Endothelial cell of umbilical vein (primary cell): Measurements from ENCODE around the gene TMEM95. TPM values are rescaled to one million over a fixed set of nuclear protein-coding genes. Genes with fewer than 3 reads are reported as not detected.
A peak's percentile ranks its signal among the peaks of the same experiment; 100 is the strongest.

Experiments used
- BruUV-seq: library from RNA; stranded (reverse); fragments of 400-500 nt; replicated peaks from 2 replicates; lab custom pipeline; 2021; lab: Mats Ljungman, UMichigan
- CTCF ChIA-PET: fragments of 300-600, 350-600 bp; sonication (Branson Sonifier 250); formaldehyde crosslinking; loops from one replicate; lab custom pipeline; 2021; ENCODE audit warnings: antibody characterized with exemption, inconsistent platforms; lab: Charles Lee
- POLR2A ChIA-PET: fragments of 300-600, 350-600 bp; sonication (Branson Sonifier 250); formaldehyde crosslinking; loops from one replicate; lab custom pipeline; 2021; ENCODE audit warnings: antibody characterized with exemption, inconsistent platforms; lab: Charles Lee
- DNase-seq: peaks from one replicate; pipeline ENCODE4 v3.0.0-alpha.2; 2011; ENCODE audit warnings: low read depth, low spot score
- FAIRE-seq: peaks from 2 replicates; lab custom pipeline; 2011; peaks lifted over from hg19 to GRCh38; lab: Jason Lieb, UNC
- H2AFZ ChIP-seq: 2 replicates; pipeline ENCODE4 v1.6.0; 2012; ENCODE audit warnings: low read depth, low read length, control low read depth, inconsistent platforms
- H3K27ac ChIP-seq: 2 replicates; pipeline ENCODE4 v1.5.1; 2011; ENCODE audit warnings: low read depth, mild to moderate bottlenecking, control low read depth, low read length, moderate library complexity; ENCODE audit not compliant: insufficient read depth
- H3K27me3 ChIP-seq, 2 experiments: 2 replicates each; pipeline versions ENCODE4 v1.6.0 to v1.6.1; 2011; ENCODE audit warnings: low read length in 2 of 2, mixed read lengths in 1 of 2; ENCODE audit not compliant: control insufficient read depth in 2 of 2, insufficient read depth in 2 of 2
- H3K36me3 ChIP-seq, 2 experiments: 2 replicates in 1 of 2; 3 replicates in 1 of 2; pipeline ENCODE4 v1.5.1; 2011; ENCODE audit warnings: low read length in 2 of 2, mild to moderate bottlenecking in 1 of 2, moderate library complexity in 1 of 2; ENCODE audit not compliant: control insufficient read depth in 2 of 2, insufficient read depth in 2 of 2; ENCODE audit errors: extremely low read depth in 1 of 2
- H3K4me1 ChIP-seq: 3 replicates; pipeline ENCODE4 v1.5.1; 2011; ENCODE audit warnings: mild to moderate bottlenecking, low read length; ENCODE audit not compliant: control insufficient read depth, insufficient read depth; ENCODE audit errors: extremely low read depth
- H3K4me2 ChIP-seq: 2 replicates; pipeline ENCODE4 v1.6.1; 2011; ENCODE audit warnings: low read length, control low read depth, mixed read lengths; ENCODE audit not compliant: insufficient read depth
- H3K4me3 ChIP-seq, 3 experiments: fragments of 200-600 bp in 1 of 3; sonication (generic), shearing (Covaris generic) in 1 of 3; replicated peaks in 1 of 3; 2 replicates each; pipeline ENCODE4 v1.5.1; 2011 to 2016; ENCODE audit warnings: control low read depth in 3 of 3, low read length in 3 of 3, mild to moderate bottlenecking in 2 of 3, inconsistent platforms in 1 of 3, low read depth in 1 of 3, moderate library complexity in 1 of 3; ENCODE audit not compliant: insufficient read depth in 1 of 3
- H3K79me2 ChIP-seq: 2 replicates; pipeline ENCODE4 v1.6.0; 2012; ENCODE audit warnings: low read length, inconsistent platforms; ENCODE audit not compliant: control insufficient read depth, insufficient read depth
- H3K9ac ChIP-seq: replicated peaks from 2 replicates; pipeline ENCODE3; 2011; ENCODE audit warnings: low read length, control low read depth; ENCODE audit not compliant: insufficient read depth; ENCODE audit errors: extremely low read depth
- H3K9me1 ChIP-seq: replicated peaks from 3 replicates; pipeline ENCODE4 v1.6.0; 2011; ENCODE audit warnings: mild to moderate bottlenecking, low read length; ENCODE audit not compliant: control insufficient read depth, insufficient read depth; ENCODE audit errors: extremely low read depth
- H3K9me3 ChIP-seq: replicated peaks from 2 replicates; pipeline ENCODE4 v1.5.1; 2012; ENCODE audit warnings: low read length, inconsistent platforms; ENCODE audit not compliant: control insufficient read depth, insufficient read depth
- H4K20me1 ChIP-seq: replicated peaks from 2 replicates; pipeline ENCODE3; 2011; ENCODE audit warnings: mild to moderate bottlenecking, low read length; ENCODE audit not compliant: control insufficient read depth, insufficient read depth; ENCODE audit errors: extremely low read depth
- EZH2 ChIP-seq: IDR thresholded peaks from 2 replicates; pipeline ENCODE4 v1.6.1; 2012; ENCODE audit warnings: borderline replicate concordance, low read depth, mild to moderate bottlenecking, moderate library complexity, low read length, inconsistent platforms; ENCODE audit not compliant: severe bottlenecking
- FOS ChIP-seq: IDR thresholded peaks from 2 replicates; pipeline ENCODE4 v1.6.1; 2011; ENCODE audit warnings: mild to moderate bottlenecking, low read length, moderate library complexity, borderline replicate concordance; ENCODE audit not compliant: insufficient read depth
- GATA2 ChIP-seq: IDR thresholded peaks from 2 replicates; pipeline ENCODE4 v1.7.0; 2011; ENCODE audit warnings: low read depth, mild to moderate bottlenecking, moderate library complexity, mixed read lengths, low read length; ENCODE audit not compliant: insufficient read length, insufficient read depth
- JUN ChIP-seq: IDR thresholded peaks from 2 replicates; pipeline ENCODE4 v1.6.1; 2011; ENCODE audit warnings: borderline replicate concordance, low read depth; ENCODE audit not compliant: insufficient read length, insufficient read depth
- MYC ChIP-seq: IDR thresholded peaks from one replicate; pipeline ENCODE4 v1.6.1; 2011; ENCODE audit warnings: mild to moderate bottlenecking, low read depth, low read length
- POLR2A ChIP-seq: IDR thresholded peaks from 2 replicates; pipeline ENCODE4 v1.6.1; 2012; ENCODE audit warnings: low read depth, mild to moderate bottlenecking, control low read depth, low read length
- POLR2AphosphoS5 ChIP-seq: IDR thresholded peaks from 2 replicates; pipeline ENCODE4 v1.6.1; 2012; ENCODE audit warnings: low read depth, mild to moderate bottlenecking, control low read depth, low read length, moderate library complexity; ENCODE audit not compliant: insufficient read depth
- dilution Hi-C: fragments of 300-500 bp; cut with MboI; formaldehyde crosslinking; loops from one replicate; pipeline ENCODE4 v1.15.0; 2019; ENCODE audit warnings: low sequenced_read_pairs; ENCODE audit not compliant: extremely low pct_ligation_motif_present
- intact Hi-C: fragments of 100-400 bp; cut with micrococcal nuclease; formaldehyde crosslinking; loops from one replicate; pipeline ENCODE4 v1.10.0; 2022
- polyA plus RNA-seq, 4 experiments: library from polyadenylated mRNA; depleted of rRNA in 3 of 4; stranded (reverse) in 3 of 4; unstranded in 1 of 4; fragments of >200 nt; gene quantifications; 2 replicates each; pipeline versions ENCODE4 v1.2.1 to v1.2.3, GENCODE V29; 2011 to 2012; ENCODE audit warnings: missing spikeins in 1 of 4
- total RNA-seq: library from RNA; stranded (reverse); gene quantifications from 2 replicates; pipeline ENCODE4 v1.2.3, GENCODE V29; 2021
- TF ChIP-seq, protein P1 (sequence below), 2 donors: IDR thresholded peaks; 1 replicate in 1 of 2; 2 replicates in 1 of 2; pipeline ENCODE4 v1.5.1; 2011; ENCODE audit warnings: low read length in 2 of 2, mild to moderate bottlenecking in 2 of 2, moderate library complexity in 2 of 2, control low read depth in 1 of 2, inconsistent platforms in 1 of 2, low read depth in 1 of 2; ENCODE audit not compliant: insufficient read depth in 1 of 2; ENCODE audit errors: extremely low read depth in 1 of 2
- TF ChIP-seq, protein P2 (sequence below): IDR thresholded peaks from 2 replicates; pipeline ENCODE4 v1.6.1; 2011; ENCODE audit not compliant: insufficient read depth, insufficient read length

The TMEM95 gene
- total and polyA plus RNA-seq, 2 donors (not counting 3 experiments of a cell fraction or from before 2014, with no cell fraction given) = not detected

DNA sequence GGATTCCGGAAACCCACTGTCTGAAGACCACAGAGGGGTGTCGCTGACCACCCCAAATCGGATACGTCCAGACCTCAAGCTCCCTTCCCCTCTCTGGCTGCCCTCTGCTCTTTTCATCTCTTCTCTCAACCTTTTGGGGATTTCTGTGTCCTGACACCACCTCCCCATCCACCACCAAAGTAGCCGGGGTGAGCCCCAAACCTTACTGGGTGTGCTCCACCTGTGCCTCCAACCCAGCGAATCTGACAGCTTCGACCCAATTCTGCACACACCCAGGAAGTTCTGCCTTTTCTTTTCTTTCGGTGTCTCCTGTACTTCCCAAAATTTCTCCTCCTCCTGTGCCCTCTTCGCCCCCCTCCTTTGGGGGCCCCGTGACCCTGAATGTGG is 2.5 kb upstream of the TMEM95 start:
- peak overlapping the region; percentile 92 for H3K9ac ChIP-seq
- DNase-seq (no peak), FAIRE-seq (peak; percentile 81)
- H3K4me3 ChIP-seq = peak overlapping the region; percentile 54 to 78 (median 70)
- H3K79me2 ChIP-seq = no peaks in the 10 kb centered on the region
- ChIA-PET POLR2A (no interaction called here), CTCF (interaction anchor here (1.6 to 2.3 kb wide), 3 partner anchors 10 to 237 kb away, joined by 3 to 8 read pairs (median 4); partner anchors contain the start of genes NEURL4 and SOX15)
- intact Hi-C loops = loop anchor here (1.0 to 5.0 kb wide), 2 partner anchors 83 to 335 kb away; partner anchors contain the start of genes TMEM102, TP53 and WRAP53
- no peak for TF ChIP-seq GATA2
- TF ChIP-seq EZH2 = no peak
- TF ChIP-seq FOS = no peak
- TF ChIP-seq, protein P1, sequence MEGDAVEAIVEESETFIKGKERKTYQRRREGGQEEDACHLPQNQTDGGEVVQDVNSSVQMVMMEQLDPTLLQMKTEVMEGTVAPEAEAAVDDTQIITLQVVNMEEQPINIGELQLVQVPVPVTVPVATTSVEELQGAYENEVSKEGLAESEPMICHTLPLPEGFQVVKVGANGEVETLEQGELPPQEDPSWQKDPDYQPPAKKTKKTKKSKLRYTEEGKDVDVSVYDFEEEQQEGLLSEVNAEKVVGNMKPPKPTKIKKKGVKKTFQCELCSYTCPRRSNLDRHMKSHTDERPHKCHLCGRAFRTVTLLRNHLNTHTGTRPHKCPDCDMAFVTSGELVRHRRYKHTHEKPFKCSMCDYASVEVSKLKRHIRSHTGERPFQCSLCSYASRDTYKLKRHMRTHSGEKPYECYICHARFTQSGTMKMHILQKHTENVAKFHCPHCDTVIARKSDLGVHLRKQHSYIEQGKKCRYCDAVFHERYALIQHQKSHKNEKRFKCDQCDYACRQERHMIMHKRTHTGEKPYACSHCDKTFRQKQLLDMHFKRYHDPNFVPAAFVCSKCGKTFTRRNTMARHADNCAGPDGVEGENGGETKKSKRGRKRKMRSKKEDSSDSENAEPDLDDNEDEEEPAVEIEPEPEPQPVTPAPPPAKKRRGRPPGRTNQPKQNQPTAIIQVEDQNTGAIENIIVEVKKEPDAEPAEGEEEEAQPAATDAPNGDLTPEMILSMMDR (IDR thresholded peaks at IDR 0.05; ENCODE audit: extremely low read depth in 1 of 2, insufficient read depth in 1 of 2, low read depth in 1 of 2, low read length in 2 of 2) = no peak
- TF ChIP-seq, protein P2, sequence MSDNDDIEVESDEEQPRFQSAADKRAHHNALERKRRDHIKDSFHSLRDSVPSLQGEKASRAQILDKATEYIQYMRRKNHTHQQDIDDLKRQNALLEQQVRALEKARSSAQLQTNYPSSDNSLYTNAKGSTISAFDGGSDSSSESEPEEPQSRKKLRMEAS = no peak
- TF ChIP-seq POLR2AphosphoS5 = no peak
- TF ChIP-seq JUN = no peak
- no peak for TF ChIP-seq MYC
- no peak for TF ChIP-seq POLR2A
- peak overlapping the region; percentile 80 for H3K4me2 ChIP-seq
- H3K36me3 ChIP-seq = no peaks in the 10 kb centered on the region
- TSS peak; percentile 46 for BruUV-seq
- no peaks in the 10 kb centered on the region for H4K20me1 ChIP-seq
- no peaks in the 10 kb centered on the region for H3K9me1 ChIP-seq
- dilution Hi-C loops = no loop called here
- no peaks in the 10 kb centered on the region for H3K9me3 ChIP-seq
- no peaks in the 10 kb centered on the region for H3K27me3 ChIP-seq
- H3K4me1 ChIP-seq = peaks cover 17% of the 10 kb centered on the region
- H3K27ac ChIP-seq = peak overlapping the region; percentile 78
- H2AFZ ChIP-seq = peak overlapping the region; percentile 95
